GM21390 (cell line): ENCODE results near the gene CADM4.
"Not testable (repeated sequence)": the region's sequence is repeated elsewhere in the genome, so short reads cannot be mapped to it uniquely, and the experiment has no call there.

Source experiments
- ATAC-seq: cut with Tn5 transposase; IDR thresholded peaks from one replicate; pipeline ENCODE4 v1.9.1; 2021; ENCODE audit not compliant: unreplicated experiment

CADM4 gene

GRCh38 chr19:43610493-43610892 lies 29.2 kb downstream of the CADM4 start:
- no peak for ATAC-seq

GRCh38 chr19:43609872-43610271 lies 29.8 kb downstream of the CADM4 start:
- no peak for ATAC-seq

GRCh38 chr19:43607238-43608205 lies 32.1 kb downstream of the CADM4 start:
- ATAC-seq, result no peak

DNA sequence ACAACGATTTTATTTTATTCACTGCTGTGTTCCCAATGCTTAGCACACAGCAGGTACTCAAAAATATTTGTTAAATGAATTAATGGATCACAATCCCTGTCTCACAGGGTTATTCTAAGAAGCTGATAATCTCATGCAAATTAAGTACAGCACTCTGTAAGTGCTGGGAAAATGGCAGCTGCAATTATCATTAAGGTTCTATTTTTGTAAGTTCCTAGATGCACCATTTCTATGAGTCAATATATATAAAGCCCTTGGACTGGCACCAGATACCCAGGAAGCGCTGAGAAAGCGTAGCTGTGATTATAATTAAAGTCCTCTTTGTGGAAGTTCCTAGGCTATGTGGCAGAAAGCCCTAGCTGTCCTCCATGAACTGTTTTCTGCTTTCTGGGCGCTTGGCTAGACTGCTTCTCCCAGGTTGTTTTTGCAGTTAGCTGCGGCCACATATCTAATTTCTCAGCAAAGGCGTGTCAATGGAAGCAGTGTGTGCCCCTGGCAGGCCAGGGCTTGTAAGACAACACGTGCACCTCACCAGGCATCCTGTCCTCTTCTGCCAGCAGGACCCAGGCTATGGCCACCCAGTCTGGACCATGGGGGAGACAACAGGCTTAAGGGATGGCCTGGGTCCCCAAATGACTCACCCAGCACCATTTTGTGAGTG lies 33.0 kb downstream of the CADM4 start:
- no peak for ATAC-seq

- ATAC-seq, result no peak
These were observed 33.6 kb downstream of the CADM4 start for GRCh38 chr19:43605875-43606568.

GRCh38 chr19:43600326-43600725 lies 39.3 kb downstream of the CADM4 start:
- ATAC-seq, result not testable (repeated sequence)

- no peak for ATAC-seq
These were observed 39.9 kb downstream of the CADM4 start for GRCh38 chr19:43599635-43600295.

- ATAC-seq, result no peak
These were observed 41.0 kb downstream of the CADM4 start for GRCh38 chr19:43598445-43599240.

DNA sequence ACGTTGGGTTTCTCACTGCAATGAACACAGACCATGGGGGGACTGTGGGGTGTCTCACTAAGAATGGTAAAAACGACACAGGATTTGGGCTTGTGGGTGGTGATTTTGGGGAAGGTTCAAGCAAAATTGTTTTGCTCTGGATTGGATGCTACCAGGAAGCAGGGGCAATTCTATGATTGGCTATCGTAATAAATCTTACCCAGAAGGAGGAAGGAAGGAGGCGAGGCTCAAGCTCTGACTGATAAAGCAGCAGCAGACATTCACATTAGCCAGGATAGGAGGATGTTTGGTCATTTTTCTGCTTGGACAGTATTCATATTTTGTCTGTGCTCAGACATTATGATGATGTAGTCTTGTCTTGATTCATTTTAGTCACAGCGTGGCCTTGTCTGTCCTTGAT lies 41.8 kb downstream of the CADM4 start:
- no peak for ATAC-seq

DNA sequence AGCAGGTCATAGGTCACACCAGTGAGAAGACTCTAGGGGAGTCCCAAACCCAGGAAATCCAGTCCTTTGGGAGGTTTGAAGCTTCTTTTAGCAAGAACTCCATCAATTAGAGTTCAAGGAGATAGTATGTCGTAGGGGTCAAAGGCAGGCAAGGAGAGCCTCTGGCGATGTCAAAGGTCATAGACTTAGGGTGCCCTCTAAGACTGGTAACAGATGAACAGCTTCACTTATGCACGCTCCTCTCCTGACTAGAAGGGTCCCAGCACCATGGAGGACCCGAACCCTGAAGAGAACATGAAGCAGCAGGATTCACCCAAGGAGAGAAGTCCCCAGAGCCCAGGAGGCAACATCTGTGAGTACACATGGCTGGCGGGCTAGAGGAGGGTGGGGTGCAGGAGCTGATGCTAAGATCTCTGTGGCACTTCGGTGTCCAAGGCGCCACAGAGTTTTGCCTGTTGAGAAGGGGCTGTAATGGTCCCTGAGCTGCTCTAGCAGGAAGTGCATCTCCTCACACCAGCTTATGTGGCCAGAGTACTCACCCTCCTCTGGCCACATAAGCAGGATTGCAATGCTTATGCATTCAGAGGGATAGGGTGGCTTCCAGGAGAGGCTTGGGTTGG lies 42.7 kb downstream of the CADM4 start:
- no peak for ATAC-seq

DNA sequence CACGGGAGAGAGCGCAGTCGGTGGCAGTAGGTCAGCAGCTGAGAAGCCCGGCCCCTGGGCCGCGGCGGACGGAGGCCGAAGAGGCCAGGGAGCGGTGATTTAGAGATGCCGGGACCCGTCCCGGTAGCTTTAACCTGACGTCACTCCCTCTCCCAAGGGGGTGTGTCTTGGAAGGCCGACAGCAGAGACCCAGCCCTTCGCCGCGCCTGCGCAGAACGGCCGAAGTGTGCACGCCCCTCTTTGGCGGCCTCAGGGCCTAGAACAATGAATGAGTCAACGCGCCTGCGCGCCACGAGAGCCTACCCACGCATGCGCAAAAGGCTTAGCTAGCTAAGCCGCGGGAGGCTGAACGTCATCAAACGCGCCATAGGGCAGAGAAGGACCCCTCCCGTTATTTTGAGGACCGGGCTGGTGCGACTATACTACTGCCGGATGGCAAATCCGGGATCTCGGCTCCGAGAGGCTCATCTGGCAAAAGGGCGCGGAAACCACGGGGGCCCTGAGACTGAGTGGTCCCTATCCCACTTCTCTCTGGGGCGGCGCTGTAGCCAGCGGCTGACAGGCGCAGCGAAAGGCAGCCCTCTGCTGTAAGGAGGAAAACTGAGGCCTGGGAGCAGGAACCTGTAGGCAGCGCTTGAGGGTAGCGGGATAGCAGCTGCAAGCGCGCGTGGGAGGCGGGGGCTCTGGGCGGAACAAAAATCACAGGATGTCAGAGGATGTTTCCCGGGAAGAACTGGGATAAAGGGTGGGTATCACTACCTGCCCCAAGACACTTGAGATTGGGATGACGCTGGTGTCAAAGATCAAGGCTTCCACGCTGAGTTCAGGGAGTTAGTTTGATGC lies 43.4 kb downstream of the CADM4 start, which contains the start of the genes IRGQ and ZNF576:
Gene IRGQ, minus strand, starts transcription at position 136 of the 843 bp plus-strand sequence. CDS start 796 bp downstream, outside the sequence.
Gene ZNF576, plus strand, starts transcription at position 597 of the 843 bp plus-strand sequence. CDS start 514 bp downstream, outside the sequence.
- peak; percentile 71 for ATAC-seq

DNA sequence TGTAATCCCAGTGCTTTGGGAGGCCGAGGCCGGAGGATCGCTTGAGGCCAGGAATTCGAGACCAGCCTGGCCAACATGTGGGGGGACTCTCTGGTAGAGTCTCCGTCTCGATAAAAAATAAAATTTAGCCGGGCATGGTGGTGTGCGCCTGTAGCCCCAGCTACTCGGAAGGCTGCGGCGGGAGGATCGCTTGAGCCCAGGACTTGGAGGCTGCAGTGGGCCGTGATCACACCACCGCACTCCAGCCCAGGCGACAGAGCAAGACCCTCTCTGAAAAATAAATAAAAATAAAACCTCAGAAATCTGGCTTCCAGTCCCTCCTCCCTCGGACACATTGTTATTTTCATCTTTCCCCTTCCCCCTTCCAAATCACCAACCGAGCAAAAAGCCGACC lies 44.0 kb downstream of the CADM4 start:
- no peak for ATAC-seq

GRCh38 chr19:43594710-43595604 lies 44.7 kb downstream of the CADM4 start:
- ATAC-seq, result peak; percentile 39

DNA sequence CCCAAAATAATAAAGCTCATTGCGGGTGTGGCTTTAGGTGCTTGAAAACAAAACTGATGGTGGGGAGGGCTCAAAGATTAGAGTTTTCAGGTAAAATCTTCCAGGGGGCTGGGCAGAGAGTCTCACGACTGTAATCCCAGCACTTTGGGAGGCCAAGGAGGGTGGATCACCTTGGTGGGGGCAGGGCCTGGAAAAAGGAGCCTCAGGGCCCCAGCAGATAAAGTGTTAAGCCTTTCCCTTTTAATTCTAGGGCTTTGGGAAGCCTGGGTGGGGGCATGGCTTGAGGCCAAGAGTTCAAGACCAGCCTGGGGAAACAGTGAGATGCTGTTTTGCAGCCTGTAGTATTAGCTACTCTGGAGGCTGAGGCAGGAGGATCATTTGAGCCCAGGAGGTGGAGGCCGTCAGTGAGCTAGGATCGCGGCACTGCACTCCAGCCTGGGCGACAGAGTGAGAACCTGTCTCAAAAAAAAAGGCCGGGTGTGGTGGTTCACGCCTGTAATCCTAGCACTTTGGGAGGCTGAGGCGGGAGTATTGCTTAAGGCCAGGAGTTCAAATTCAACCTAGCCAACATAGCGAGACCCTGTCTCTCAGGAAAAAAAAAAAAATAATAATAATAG lies 45.5 kb downstream of the CADM4 start:
- no peak for ATAC-seq

DNA sequence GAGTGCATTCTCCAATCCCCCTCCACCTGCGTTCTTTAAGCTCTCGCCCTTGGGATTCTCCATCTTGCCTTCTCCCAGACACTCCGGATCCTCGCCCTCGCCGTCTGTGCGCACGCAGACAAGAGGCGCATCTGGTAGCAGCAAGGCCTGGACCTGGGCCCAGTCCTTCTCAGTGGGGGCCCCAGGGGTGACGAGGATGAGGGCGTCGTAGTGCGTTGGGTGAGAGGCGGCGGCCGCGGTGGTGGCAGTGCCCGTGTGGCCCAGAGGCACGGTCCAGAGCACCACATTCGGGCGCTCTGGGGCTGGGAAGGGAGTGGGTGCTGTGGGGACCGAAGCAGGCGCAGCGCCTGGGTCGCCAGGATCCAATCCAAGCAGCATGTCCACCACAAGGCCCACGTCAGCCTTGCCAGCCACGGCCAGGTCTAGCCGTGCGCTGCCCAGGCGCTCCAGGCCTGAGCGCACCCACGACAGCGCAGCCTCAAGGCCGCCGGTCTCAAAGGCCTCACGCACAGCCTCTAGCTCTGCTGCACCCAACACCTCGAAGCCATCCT lies 46.8 kb downstream of the CADM4 start:
- ATAC-seq, result no peak

GRCh38 chr19:43591904-43592772 lies 47.5 kb downstream of the CADM4 start:
- ATAC-seq, result no peak
